ENCODE measurements around the gene TECR. TPM values are rescaled to one million over a fixed set of nuclear protein-coding genes. Genes with fewer than 3 reads are reported as not detected.
A peak's percentile ranks its signal among the peaks of the same experiment; 100 is the strongest.

Gene TECR
- total and polyA plus RNA-seq, 9 of the 15 experiments (the other 6 are each of a cell fraction or from before 2014, with no cell fraction given) = 29.3 to 211 (median 81.4) TPM

- TF ChIP-seq ZFP1 (CRISPR knock-in tag; IDR thresholded peaks at IDR 0.05) (no peak), FIP1L1 (IDR thresholded peaks at IDR 0.05; ENCODE audit: low read depth, low read length, poor library complexity, severe bottlenecking) (peak; percentile 60), SIN3A (IDR thresholded peaks at IDR 0.05; ENCODE audit: borderline replicate concordance in 2 of 2, control insufficient read depth in 1 of 2, low read depth in 2 of 2, low read length in 2 of 2) (no peak; a peak in 1 of 4 replicates), ZNF175 (CRISPR knock-in tag; IDR thresholded peaks at IDR 0.05; ENCODE audit: low read depth) (no peak), ZNF134 (CRISPR knock-in tag; conservative IDR thresholded peaks at IDR 0.05) (no peak), CHD4 (IDR thresholded peaks at IDR 0.05; ENCODE audit: insufficient read depth, insufficient replicate concordance, low read depth, low read length, poor library complexity, severe bottlenecking) (no peak), ZC3H4 (CRISPR knock-in tag; IDR thresholded peaks at IDR 0.05; ENCODE audit: borderline replicate concordance) (no peak), SLC30A9 (CRISPR knock-in tag; IDR thresholded peaks at IDR 0.05) (no peak), ZBTB8A (IDR thresholded peaks at IDR 0.05; ENCODE audit: partially characterized antibody) (no peak), ZNF57 (CRISPR knock-in tag; IDR thresholded peaks at IDR 0.05) (no peak), MIER1 (IDR thresholded peaks at IDR 0.05; ENCODE audit: low read depth) (no peak), ZBTB2 (IDR thresholded peaks at IDR 0.05) (no peak), XRCC3 (IDR thresholded peaks at IDR 0.05) (no peak)
- TF ChIP-seq, protein P1, sequence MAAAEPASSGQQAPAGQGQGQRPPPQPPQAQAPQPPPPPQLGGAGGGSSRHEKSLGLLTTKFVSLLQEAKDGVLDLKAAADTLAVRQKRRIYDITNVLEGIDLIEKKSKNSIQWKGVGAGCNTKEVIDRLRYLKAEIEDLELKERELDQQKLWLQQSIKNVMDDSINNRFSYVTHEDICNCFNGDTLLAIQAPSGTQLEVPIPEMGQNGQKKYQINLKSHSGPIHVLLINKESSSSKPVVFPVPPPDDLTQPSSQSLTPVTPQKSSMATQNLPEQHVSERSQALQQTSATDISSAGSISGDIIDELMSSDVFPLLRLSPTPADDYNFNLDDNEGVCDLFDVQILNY (CRISPR knock-in tag; IDR thresholded peaks at IDR 0.05) = no peak
- TF ChIP-seq, protein P2, sequence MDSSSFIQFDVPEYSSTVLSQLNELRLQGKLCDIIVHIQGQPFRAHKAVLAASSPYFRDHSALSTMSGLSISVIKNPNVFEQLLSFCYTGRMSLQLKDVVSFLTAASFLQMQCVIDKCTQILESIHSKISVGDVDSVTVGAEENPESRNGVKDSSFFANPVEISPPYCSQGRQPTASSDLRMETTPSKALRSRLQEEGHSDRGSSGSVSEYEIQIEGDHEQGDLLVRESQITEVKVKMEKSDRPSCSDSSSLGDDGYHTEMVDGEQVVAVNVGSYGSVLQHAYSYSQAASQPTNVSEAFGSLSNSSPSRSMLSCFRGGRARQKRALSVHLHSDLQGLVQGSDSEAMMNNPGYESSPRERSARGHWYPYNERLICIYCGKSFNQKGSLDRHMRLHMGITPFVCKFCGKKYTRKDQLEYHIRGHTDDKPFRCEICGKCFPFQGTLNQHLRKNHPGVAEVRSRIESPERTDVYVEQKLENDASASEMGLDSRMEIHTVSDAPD (CRISPR knock-in tag; IDR thresholded peaks at IDR 0.05) = no peak
- TF ChIP-seq, protein P3, sequence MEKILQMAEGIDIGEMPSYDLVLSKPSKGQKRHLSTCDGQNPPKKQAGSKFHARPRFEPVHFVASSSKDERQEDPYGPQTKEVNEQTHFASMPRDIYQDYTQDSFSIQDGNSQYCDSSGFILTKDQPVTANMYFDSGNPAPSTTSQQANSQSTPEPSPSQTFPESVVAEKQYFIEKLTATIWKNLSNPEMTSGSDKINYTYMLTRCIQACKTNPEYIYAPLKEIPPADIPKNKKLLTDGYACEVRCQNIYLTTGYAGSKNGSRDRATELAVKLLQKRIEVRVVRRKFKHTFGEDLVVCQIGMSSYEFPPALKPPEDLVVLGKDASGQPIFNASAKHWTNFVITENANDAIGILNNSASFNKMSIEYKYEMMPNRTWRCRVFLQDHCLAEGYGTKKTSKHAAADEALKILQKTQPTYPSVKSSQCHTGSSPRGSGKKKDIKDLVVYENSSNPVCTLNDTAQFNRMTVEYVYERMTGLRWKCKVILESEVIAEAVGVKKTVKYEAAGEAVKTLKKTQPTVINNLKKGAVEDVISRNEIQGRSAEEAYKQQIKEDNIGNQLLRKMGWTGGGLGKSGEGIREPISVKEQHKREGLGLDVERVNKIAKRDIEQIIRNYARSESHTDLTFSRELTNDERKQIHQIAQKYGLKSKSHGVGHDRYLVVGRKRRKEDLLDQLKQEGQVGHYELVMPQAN (IDR thresholded peaks at IDR 0.05; ENCODE audit: borderline replicate concordance) = no peak
These were observed 33.2 kb upstream of the TECR start, which contains the start of gene GIPC1 (continued) for GRCh38 chr19:14496029-14496833.
